NCI-H748 (cell line): ENCODE results near the gene USP54.

ENCODE experiments used
- DNase-seq: peaks from one replicate; lab custom pipeline; 2025; ENCODE audit not compliant: unreplicated experiment; lab: John Stamatoyannopoulos, UW

Gene USP54

DNA sequence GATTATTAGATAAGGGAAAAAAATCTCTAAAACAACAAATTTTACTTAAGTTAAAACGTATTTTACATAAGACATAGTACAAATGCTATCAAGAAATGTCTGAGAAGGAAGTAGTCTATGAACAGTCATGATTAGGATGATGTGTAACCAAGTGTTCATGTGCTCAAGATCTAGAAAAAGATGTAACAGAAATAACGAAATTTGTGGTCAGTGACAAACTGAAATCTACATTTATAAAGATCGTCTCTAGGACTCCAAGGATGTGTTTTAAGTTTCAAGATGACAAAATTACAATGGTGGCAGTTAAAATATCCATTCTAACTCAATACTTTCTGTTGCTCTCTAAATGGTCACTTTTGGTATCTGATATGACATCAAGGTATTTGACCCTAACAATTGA is 112.5 kb downstream of the USP54 start:
- DNase-seq: no peak

DNA sequence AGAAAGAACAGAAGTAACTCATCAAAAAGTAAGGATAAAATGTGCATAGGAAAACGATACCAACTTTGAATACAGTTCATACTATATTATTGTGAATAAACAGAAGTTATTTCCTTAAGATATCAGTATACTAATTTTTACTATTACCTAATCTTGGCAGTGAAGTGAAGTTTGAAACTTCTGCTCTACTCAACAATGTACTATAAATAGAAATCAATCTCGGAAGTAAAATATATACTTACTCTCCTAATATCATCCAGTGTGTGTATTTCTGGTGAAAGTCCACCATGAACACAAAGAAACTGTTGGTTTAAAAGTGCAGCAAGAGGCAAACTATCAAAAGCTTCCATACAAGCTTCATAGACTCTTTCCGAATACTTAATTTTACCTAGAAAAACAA is 119.9 kb downstream of the USP54 start:
- no peak for DNase-seq

DNA sequence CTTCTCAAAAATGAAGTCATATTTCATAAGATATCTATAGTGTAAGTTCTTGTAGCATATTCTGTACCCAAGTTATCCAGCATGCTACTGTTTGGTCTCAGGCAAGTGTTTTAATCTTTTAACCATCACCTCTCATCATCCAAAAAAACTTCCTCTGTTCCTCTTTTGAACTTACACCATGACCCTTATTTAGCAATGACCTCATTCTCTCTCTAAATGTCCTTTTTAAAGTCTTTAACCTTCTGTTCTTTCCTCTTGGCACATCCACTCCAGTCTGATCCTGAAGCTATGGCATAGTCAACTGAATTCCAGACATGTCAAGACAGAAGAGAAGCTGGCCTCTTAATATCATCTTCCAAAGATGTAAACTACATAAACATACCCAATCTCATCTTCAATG is 121.6 kb downstream of the USP54 start:
- DNase-seq: no peak

DNA sequence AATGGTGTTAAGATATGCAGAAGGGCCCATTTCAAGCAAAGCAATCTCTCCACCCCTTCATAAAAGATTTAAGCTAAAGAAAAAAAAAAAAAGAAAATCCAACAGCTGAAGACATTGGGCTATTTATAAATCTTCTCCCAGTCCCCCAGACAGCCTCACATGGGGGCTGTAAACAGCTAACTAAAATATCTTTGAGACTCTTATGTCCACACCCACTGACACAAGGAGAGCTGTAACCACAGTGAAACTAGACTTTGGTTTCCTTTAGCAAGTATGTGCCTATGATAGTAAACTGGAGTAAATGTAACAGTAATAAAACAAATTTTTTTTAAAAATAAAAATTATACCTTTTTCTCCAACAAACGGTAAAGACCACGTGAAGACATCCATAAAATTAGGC is 123.9 kb downstream of the USP54 start:
- DNase-seq: no peak

DNA sequence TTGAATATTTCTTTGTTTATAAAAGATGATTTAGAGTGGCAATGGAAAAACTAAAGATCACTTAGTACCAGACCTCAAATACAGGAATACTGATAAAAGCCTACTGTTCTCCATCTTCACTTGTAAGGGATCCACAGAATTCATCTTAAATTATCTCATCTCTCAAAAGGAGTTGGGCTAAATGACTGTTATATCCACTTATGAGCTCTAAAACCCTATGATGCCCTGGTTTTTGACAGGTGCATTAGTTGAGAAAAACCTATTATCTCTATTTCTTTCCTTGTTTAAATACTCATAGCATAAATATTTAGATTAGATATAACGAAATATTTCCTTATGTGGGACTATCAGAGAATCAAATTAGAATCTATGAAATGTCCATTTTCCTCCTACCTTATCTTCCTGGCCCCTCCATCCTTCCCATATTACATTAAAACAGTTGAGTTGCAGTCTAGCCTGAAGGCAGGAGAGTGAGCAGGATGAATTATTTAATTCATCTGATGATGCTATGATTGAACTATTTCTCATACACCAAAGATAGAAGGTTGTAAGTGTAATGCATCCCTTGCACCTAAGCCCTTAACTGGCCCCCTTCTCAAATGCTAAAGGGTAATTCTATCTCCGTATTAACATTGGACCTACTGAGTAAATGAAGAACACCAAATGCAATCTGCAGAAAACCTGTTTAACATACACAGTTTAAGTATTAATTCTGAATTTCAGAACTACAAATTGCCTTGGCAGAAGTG is 125.0 kb downstream of the USP54 start:
- no peak for DNase-seq

DNA sequence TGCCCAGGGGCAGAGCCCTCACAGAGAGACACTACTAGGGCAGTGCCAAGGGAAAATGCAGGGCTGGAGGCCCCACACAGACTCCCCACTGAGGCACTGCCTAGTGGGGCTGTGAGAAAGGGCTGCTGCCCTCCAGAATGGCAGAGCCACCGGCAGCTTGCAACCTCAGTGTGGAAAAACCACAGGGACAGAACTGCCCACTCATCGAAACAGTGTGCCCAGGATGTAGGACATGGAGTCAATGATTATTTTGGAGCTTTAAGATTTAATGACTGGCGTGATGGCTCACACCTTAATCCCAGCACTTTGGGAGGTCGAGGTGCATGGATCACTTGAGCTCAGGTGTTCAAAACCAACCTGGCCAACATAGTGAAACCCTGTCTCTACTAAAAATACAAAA is 130.2 kb downstream of the USP54 start:
- DNase-seq: no peak

DNA sequence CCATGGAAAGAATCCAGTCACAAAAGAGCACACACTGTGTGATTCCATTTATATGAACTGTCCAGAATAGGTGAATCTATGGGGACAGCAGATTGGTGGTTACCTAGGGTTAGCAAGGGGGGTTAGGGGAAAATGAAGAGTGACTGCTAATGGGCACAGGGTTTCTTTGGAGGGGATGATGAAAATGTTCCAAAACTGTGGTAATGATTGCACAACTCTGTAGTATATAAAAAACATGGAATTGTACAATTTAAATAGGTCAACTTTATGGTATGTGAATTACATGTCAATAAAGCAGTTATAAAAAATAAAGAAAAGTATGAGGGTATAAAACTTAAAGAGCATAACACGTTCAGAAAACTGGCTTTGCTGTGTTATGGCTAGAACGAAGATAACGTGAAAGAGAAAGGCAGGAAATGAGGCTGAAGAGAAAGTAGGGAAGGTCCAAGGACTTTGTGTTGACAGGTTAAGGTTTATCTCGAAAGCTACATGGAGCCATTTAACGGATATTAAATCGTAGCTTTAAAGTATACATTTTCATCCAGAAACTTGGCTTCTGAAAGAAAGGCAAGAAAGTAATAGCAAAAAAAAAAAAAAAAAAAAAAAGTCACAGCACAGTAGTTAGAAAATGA is 131.3 kb downstream of the USP54 start:
- no peak for DNase-seq

DNA sequence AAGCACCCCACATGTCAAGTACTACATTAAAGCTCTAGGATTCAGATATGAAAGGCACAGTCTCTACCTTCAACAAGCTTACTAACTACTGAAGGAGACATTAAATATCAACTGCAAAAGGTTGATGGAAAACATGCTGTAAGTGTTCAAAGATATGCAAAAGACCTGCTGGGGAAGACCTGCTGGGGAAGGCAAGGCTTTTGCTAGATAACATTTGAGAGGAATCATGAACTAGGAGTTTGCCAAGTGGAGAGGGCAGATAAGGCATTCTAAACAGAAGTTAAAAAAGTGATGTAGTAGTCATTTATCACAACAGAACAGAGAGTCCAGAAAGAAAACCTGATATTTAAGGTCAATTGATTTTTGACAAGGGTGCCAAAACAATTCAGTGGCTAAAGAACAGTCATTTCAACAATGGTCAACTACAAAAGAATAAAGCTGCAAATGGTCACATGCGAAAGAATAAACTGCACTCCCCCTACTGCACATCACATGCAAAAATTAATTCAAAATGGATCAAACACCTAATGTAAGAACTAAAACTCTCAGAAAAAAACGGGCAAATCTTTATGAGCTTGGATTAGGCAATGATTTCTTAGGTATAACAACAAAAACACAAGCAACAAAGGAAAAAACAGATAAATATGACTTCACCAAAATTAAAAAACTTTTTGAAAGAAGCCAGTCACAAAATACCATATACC is 134.8 kb downstream of the USP54 start:
- no peak for DNase-seq

DNA sequence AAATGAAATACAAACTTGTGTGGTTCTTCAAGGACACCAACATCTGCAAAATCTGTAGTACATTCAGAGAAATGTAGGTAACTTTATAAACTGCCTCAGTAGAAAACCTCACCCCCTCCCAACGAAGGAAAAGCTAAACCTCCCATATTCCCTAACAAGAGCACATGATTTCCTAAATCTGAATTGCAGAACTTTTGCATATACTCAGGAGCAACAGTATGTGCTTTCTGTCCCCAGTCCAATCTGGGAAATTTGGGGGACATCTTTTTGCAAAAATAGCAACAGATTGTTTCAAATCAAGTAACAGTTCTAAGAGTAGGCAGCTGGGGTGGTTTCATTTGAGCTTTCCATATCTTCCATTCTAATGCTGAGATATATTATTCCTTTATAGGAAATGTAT is 142.0 kb downstream of the USP54 start:
- DNase-seq: no peak

DNA sequence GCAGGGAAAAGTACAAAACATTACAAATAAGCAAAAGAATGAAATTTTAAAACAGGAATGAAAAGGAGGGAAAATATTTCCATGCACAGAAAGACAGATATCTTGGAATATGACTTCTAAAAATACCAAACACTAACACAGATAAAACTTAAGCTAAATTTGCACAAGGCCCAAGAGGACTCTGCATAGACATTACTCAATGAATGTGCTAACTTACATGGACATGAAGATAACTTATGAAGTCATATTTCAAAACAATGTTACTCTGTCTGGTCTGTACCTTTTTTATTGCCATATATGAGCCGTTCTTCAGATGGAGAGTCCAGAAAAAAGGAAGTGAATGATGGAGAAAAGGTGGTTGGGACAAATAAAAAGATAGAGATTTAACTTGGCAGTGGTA is 142.8 kb downstream of the USP54 start:
- no peak for DNase-seq
